Activated CD8-positive, alpha-beta memory T cell treated with anti-CD3 and anti-CD28 coated beads, Interleukin-2, amount 10 ng/mL, durations not matched to agents 7 days and 5 days (primary cell): Measurements from ENCODE around the gene OTOG. TPM values are rescaled to one million over a fixed set of nuclear protein-coding genes. Genes with fewer than 3 reads are reported as not detected.

Source experiments
- ATAC-seq: fragments of 150-1000 bp; cut with Tn5 transposase; one replicate; pipeline ENCODE4 v1.10.0; 2021; ENCODE audit warnings: moderate library complexity
- CTCF ChIA-PET: fragments of 350-600 bp; sonication (Branson Sonifier 250); formaldehyde crosslinking; loops from one replicate; lab custom pipeline; 2021; ENCODE audit warnings: antibody characterized with exemption; lab: Charles Lee
- DNase-seq: peaks from one replicate; pipeline ENCODE4 v3.0.0-alpha.2; 2020
- H3K27ac Mint-ChIP-seq: one replicate; pipeline ENCODE4 v1.8.0; 2021; ENCODE audit warnings: mild to moderate bottlenecking, mixed read lengths
- H3K27me3 Mint-ChIP-seq: one replicate; pipeline ENCODE4 v1.8.0; 2021; ENCODE audit warnings: mixed read lengths
- H3K36me3 Mint-ChIP-seq: one replicate; pipeline ENCODE4 v1.8.0; 2021; ENCODE audit warnings: mild to moderate bottlenecking, mixed read lengths
- H3K4me1 Mint-ChIP-seq: one replicate; pipeline ENCODE4 v1.8.0; 2021; ENCODE audit warnings: mixed read lengths
- H3K4me3 Mint-ChIP-seq: one replicate; pipeline ENCODE4 v1.8.0; 2021; ENCODE audit warnings: mild to moderate bottlenecking, moderate library complexity, mixed read lengths
- H3K9me3 Mint-ChIP-seq: one replicate; pipeline ENCODE4 v1.8.0; 2022; ENCODE audit warnings: low read depth, mixed read lengths
- total RNA-seq, 2 experiments: library from RNA; stranded (reverse); gene quantifications; one replicate each; pipeline ENCODE4 v1.2.3, GENCODE V29; 2021

The OTOG gene, protein sequence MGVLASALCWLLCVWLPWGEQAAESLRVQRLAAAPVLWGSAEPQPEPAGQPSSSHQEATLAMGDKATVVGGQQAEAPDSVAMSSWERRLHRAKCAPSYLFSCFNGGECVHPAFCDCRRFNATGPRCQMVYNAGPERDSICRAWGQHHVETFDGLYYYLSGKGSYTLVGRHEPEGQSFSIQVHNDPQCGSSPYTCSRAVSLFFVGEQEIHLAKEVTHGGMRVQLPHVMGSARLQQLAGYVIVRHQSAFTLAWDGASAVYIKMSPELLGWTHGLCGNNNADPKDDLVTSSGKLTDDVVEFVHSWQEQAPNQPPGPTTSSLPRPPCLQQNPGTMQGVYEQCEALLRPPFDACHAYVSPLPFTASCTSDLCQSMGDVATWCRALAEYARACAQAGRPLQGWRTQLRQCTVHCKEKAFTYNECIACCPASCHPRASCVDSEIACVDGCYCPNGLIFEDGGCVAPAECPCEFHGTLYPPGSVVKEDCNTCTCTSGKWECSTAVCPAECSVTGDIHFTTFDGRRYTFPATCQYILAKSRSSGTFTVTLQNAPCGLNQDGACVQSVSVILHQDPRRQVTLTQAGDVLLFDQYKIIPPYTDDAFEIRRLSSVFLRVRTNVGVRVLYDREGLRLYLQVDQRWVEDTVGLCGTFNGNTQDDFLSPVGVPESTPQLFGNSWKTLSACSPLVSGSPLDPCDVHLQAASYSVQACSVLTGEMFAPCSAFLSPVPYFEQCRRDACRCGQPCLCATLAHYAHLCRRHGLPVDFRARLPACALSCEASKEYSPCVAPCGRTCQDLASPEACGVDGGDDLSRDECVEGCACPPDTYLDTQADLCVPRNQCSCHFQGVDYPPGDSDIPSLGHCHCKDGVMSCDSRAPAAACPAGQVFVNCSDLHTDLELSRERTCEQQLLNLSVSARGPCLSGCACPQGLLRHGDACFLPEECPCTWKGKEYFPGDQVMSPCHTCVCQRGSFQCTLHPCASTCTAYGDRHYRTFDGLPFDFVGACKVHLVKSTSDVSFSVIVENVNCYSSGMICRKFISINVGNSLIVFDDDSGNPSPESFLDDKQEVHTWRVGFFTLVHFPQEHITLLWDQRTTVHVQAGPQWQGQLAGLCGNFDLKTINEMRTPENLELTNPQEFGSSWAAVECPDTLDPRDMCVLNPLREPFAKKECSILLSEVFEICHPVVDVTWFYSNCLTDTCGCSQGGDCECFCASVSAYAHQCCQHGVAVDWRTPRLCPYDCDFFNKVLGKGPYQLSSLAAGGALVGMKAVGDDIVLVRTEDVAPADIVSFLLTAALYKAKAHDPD (N-terminal part only)
- not detected for total RNA-seq

DNA sequence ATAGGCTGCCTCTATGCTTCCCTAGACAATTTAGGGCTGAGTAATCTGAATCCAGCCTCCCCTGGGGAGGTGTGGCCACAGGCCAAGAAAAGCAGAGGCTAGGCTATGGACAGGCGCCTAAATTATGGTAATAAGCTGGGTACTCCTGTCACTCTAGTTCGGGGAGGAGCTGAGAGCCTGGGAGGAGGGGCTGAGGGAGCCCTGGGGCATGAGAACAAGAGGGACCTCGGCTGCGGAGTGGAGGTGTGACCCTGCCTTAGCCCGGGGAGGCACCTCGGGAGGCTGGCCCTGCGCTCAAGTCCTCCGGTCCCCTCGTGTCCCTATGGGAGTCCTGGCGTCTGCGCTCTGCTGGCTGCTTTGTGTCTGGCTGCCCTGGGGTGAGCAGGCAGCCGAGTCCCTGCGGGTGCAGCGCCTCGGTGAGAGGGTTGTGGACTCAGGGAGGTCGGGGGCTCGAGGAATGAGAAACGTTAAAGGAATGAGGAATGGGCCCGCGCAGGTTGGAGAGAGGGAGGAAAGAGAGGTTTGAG, at the start of gene OTOG:
TSS of gene OTOG (plus strand) at position 209 of the 527 bp plus-strand sequence. CDS start at position 323, 114 bp downstream.
- CTCF ChIA-PET: interaction anchor here (1.4 to 2.0 kb wide), 2 partner anchors 52 to 160 kb away, joined by 3 to 4 read pairs; no protein-coding TSS in a partner anchor
- Mint-ChIP-seq H3K27me3 (peaks cover 43% of the 10 kb centered on the region), H3K36me3 (no peaks in the 10 kb centered on the region), H3K4me3 (no peak within 1 kb of the TSS), H3K4me1 (peaks cover 8% of the 10 kb centered on the region), H3K27ac (no peak within 1 kb of the TSS), H3K9me3 (no peaks in the 10 kb centered on the region)
- ATAC-seq: no peak
- DNase-seq: no peak

DNA sequence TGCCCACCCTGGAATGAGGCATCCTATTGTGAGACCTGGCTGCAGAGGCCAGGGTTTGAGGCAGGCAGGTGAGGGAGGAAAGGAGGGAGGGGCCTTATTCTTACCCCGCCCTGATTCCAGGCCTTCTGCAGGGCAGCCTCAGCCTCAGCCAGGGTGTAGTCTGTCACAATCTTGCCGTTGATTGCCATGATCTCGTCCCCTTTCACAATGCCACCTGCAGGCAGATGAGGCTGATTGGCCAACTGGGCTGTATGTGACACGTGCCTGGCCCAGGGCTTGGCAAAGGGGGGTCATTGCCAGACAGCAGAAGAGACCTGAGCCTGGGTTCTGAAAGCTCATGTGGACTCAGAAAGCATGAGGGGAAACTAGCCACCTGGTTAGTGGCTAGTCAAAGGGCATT, 49.0 kb upstream of the OTOG start:
- Mint-ChIP-seq H3K9me3 (no peaks in the 10 kb centered on the region), H3K4me1 (no peaks in the 10 kb centered on the region), H3K27me3 (peaks cover 7% of the 10 kb centered on the region), H3K4me3 (no peak overlapping the region), H3K27ac (no peak overlapping the region), H3K36me3 (no peaks in the 10 kb centered on the region)
- DNase-seq: no peak
- no peak for ATAC-seq
- CTCF ChIA-PET: interaction anchor here (2.2 kb wide), 1 partner anchor 114 kb away, joined by 9 read pairs; no protein-coding TSS in a partner anchor

DNA sequence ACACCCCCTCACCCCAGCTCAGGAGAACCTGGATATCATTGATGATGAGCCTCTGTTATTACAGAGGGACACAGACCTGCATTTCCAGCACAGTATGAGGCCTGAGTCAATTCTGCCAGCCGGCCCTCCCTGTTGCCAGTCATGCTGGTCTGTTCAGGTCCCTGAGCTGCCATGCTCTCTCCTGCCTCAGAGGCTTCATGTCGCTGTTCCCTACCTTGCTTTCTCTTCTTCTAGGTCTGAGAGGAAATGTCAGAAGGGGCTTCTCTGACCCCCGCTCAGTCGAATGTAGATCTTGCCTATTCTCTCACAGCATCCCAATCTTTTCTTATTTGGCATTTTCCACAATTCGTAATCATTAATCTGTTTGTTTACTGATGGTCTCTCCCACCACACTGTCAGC, 48.6 kb upstream of the OTOG start:
- Mint-ChIP-seq H3K4me3 (no peak overlapping the region), H3K36me3 (no peaks in the 10 kb centered on the region), H3K27ac (no peak overlapping the region), H3K9me3 (no peaks in the 10 kb centered on the region), H3K27me3 (peaks cover 7% of the 10 kb centered on the region), H3K4me1 (no peaks in the 10 kb centered on the region)
- ATAC-seq (no peak), DNase-seq (no peak)
- CTCF ChIA-PET: interaction anchor here (0.8 to 2.2 kb wide), 2 partner anchors 78 to 114 kb away, joined by 3 to 9 read pairs; no protein-coding TSS in a partner anchor

DNA sequence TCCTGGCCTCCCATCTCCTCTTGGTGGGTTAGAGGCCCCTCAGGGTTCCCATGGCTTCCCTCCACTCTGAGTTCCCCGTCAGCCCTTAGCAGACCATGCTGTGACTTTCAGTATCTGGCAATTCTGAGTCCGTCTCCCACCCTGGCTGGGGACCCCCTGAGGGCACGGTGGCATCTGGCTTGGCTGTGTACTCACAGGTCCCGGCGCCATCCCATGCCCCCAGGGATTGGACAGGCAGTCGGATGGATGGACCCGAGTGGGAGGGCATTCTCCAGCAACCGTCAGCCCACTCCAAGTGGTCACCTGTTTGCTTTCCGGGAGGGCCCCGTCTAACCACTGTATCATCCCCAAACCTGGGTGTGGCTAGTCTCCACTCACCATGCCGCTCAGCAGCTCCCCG, 46.4 kb upstream of the OTOG start:
- peaks cover 7% of the 10 kb centered on the region for H3K27me3 Mint-ChIP-seq
- no peaks in the 10 kb centered on the region for H3K4me1 Mint-ChIP-seq
- no peak for DNase-seq
- no peak for ATAC-seq
- no peaks in the 10 kb centered on the region for H3K9me3 Mint-ChIP-seq
- CTCF ChIA-PET: no interaction called here
- no peaks in the 10 kb centered on the region for H3K36me3 Mint-ChIP-seq
- no peak overlapping the region for H3K4me3 Mint-ChIP-seq
- H3K27ac Mint-ChIP-seq: no peak overlapping the region

DNA sequence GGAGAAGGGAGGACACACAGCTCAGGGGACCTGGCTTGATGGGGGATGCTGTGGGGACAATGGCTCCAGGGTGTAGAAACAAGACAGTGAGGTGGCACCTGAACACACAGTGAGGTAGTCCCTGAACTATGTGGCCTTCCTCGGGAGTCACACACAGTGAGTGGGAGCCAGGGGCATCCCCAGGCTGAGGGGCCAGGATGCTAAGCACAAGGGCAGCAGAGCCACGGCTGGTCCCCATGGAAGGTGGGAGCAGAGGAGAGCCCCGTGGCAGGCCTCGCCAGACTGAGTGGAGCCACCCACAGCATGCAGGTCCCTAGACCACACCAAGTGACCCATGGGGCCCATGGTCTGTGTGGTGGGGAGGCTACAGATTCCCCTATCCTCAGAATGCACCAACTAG, 44.4 kb upstream of the OTOG start:
- H3K4me1 Mint-ChIP-seq: no peaks in the 10 kb centered on the region
- no peak for DNase-seq
- H3K4me3 Mint-ChIP-seq: no peak overlapping the region
- peaks cover 4% of the 10 kb centered on the region for H3K27me3 Mint-ChIP-seq
- no peaks in the 10 kb centered on the region for H3K9me3 Mint-ChIP-seq
- no peaks in the 10 kb centered on the region for H3K36me3 Mint-ChIP-seq
- H3K27ac Mint-ChIP-seq: no peak overlapping the region
- CTCF ChIA-PET: interaction anchor here (1.1 to 5.8 kb wide), 2 partner anchors 14 to 119 kb away, joined by 3 to 74 read pairs; no protein-coding TSS in a partner anchor
- no peak for ATAC-seq

DNA sequence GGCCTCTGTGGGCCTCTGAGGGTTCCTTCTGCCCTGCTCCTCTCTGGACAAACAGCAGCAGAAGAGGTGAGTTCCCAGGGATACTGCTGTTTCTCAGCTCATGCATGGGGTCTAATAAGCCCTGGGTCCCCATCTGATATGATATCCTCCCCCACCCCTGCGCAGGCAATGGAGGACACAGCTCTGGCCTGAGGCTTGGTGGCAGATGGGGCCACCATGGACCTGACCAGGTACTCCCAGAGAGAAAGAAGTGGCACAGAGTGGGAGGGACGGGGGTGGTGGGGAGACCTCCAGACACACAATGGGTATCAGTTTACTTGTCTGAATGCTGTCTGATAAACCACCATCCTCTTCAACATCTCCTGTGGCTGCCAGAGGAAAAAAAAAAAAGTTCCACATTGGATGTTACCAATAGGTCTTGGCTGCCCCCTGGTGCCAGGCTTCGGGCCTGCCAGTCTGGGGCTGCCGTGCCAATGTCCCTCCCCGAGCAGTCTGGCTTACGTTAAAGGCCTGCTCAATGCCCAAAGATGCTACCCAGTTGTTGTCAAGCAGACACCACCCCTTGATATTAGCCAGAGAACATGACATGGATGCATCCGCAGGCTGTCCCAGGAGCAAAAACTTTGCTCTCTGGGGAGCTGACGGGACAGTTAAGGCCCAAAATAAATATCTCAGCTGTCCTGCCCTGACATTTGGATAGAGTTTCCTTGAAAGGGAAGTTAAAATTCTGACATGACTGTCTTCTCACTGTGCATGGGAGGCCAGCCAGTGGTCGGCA, 42.5 kb upstream of the OTOG start:
- Mint-ChIP-seq H3K27me3 (peaks cover 7% of the 10 kb centered on the region), H3K4me3 (no peak overlapping the region), H3K27ac (no peak overlapping the region), H3K36me3 (no peaks in the 10 kb centered on the region), H3K4me1 (no peaks in the 10 kb centered on the region), H3K9me3 (no peaks in the 10 kb centered on the region)
- CTCF ChIA-PET: interaction anchor here (0.7 to 5.8 kb wide), 10 partner anchors 9 to 275 kb away, joined by 3 to 74 read pairs (median 6); partner anchors contain the start of gene KCNJ11
- peak; percentile 79 for DNase-seq
- peak; percentile 83 for ATAC-seq

DNA sequence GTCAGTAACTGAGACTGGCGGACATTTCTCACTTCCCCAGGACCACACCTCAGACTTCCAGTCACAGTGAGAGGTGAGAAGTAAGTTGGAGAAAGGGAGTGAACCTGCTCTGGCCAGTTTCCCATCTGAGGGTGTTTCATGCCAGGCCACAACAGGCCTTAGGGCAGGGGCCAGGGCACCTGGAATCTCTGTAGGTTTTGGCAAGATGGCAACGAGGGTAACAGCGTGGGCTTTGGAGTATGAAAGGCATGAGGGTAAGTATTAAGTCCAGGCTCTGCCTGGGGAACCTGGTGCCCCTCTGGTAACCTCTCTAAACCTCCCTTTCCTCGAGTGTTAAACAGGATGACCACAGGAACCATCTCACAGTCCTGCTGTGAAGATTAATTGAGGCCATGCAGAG, 41.9 kb upstream of the OTOG start:
- CTCF ChIA-PET: interaction anchor here (0.7 to 5.8 kb wide), 9 partner anchors 8 to 275 kb away, joined by 3 to 74 read pairs (median 6); partner anchors contain the start of gene KCNJ11
- Mint-ChIP-seq H3K9me3 (no peaks in the 10 kb centered on the region), H3K4me3 (no peak overlapping the region), H3K36me3 (no peaks in the 10 kb centered on the region), H3K27me3 (peaks cover 7% of the 10 kb centered on the region), H3K27ac (no peak overlapping the region), H3K4me1 (no peaks in the 10 kb centered on the region)
- ATAC-seq (no peak), DNase-seq (no peak)

DNA sequence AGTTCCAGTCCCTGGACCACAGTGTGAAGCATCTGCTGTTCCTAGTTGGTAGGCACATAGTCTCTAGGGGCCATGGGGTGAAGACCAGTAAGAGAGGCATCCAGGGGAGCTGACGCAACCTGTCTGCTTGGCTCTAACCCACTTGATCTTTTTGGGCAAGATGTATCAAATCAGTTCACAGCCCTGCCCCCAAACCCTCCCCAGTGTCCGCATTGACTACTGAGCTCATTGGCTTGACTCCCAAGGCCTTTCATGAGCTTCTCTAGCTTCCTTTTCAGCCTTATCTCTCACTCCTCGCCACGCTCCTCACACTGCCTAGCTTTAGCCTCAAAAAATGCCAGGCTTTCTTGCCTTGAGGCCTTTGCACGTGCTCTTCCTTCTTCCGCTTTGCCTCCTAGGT, 40.7 kb upstream of the OTOG start:
- Mint-ChIP-seq H3K27ac (no peak overlapping the region), H3K27me3 (peaks cover 13% of the 10 kb centered on the region), H3K4me1 (no peaks in the 10 kb centered on the region), H3K9me3 (no peaks in the 10 kb centered on the region), H3K4me3 (no peak overlapping the region), H3K36me3 (no peaks in the 10 kb centered on the region)
- ATAC-seq (no peak), DNase-seq (no peak)
- CTCF ChIA-PET: interaction anchor here (0.7 to 5.8 kb wide), 5 partner anchors 21 to 262 kb away, joined by 3 to 74 read pairs (median 4); no protein-coding TSS in a partner anchor

DNA sequence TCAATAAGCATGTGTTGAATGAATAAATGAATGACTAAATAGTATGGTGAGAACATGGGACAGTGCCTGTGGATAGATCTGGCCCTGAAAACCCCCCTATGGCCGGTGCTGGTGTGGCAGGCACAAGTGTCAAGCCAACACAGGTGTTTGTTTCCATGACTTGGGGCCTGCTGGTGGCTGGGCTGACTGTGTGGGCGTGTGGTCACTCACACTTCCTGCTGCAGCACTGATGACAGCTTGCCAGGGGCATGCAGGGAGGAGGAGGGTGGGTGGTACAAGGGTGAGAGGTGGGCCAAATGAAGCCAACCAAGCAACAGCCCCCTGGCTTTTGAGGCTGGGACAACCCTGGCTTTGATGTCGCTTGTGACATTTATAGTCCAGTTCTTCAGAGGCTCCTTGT, 40.1 kb upstream of the OTOG start:
- no peak overlapping the region for H3K27ac Mint-ChIP-seq
- no peaks in the 10 kb centered on the region for H3K36me3 Mint-ChIP-seq
- no peaks in the 10 kb centered on the region for H3K4me1 Mint-ChIP-seq
- H3K4me3 Mint-ChIP-seq: no peak overlapping the region
- no peaks in the 10 kb centered on the region for H3K9me3 Mint-ChIP-seq
- H3K27me3 Mint-ChIP-seq: peaks cover 15% of the 10 kb centered on the region
- CTCF ChIA-PET: interaction anchor here (1.1 to 5.8 kb wide), 6 partner anchors 13 to 277 kb away, joined by 3 to 74 read pairs (median 4); no protein-coding TSS in a partner anchor
- ATAC-seq (peak; percentile 13), DNase-seq (no peak)

DNA sequence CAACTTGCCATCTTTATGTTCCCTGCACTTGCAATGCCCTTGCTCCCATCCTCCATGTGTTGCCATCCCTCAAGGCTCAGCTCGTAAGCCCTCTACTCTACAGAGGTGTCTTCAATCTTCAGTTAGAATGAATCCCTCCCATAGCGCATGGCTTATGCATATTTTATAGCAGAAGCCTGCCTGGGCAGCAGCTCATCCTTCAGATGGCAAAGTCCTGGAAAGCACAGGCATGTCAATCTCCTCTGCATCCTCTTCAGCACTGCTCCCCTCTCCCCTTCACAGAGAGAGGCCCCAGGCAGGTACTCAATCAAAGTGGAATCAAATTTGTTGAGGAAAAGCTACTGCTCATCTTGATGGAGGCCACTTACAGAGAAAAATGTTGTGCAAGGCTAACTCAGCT, 39.3 kb upstream of the OTOG start:
- H3K9me3 Mint-ChIP-seq: no peaks in the 10 kb centered on the region
- no peak overlapping the region for H3K27ac Mint-ChIP-seq
- no peak for ATAC-seq
- H3K4me3 Mint-ChIP-seq: no peak overlapping the region
- H3K4me1 Mint-ChIP-seq: no peaks in the 10 kb centered on the region
- H3K36me3 Mint-ChIP-seq: no peaks in the 10 kb centered on the region
- no peak for DNase-seq
- CTCF ChIA-PET: interaction anchor here (1.6 to 5.8 kb wide), 6 partner anchors 12 to 278 kb away, joined by 4 to 74 read pairs (median 6); partner anchors contain the start of gene KCNJ11
- peaks cover 15% of the 10 kb centered on the region for H3K27me3 Mint-ChIP-seq

DNA sequence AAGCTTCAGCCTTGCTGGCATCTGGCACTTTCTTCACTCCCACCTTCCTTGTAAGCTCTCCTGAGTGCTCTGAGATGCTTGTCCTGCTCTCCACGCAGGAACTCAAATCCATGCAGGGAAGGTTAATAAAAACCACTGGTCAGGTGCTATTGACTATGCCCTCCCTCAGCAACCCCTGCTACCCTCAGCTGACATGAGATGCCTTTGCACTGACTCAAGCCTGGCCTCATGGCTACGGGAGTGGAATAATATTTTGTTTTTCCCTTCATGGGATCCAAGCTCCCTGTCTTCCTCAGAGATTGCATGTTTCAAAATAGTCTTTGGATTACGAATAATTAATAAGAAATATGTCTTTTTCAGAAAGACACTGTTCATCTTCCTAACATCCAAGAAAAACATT, 38.8 kb upstream of the OTOG start:
- no peak for DNase-seq
- Mint-ChIP-seq H3K9me3 (no peaks in the 10 kb centered on the region), H3K4me3 (no peak overlapping the region)

More for the DNA sequence above, 38.8 kb upstream of the OTOG start:
- Mint-ChIP-seq H3K27ac (no peak overlapping the region), H3K36me3 (no peaks in the 10 kb centered on the region), H3K27me3 (peaks cover 15% of the 10 kb centered on the region), H3K4me1 (no peaks in the 10 kb centered on the region)
- CTCF ChIA-PET: interaction anchor here (1.6 to 5.8 kb wide), 6 partner anchors 11 to 278 kb away, joined by 4 to 74 read pairs (median 6); partner anchors contain the start of gene KCNJ11
- no peak for ATAC-seq
